Neuronal stem cell (in vitro differentiated cells): ENCODE results near the gene PCBP4.

ENCODE experiments used
- DNase-seq: peaks from one replicate; pipeline ENCODE4 v3.0.0-alpha.2; 2013; ENCODE audit warnings: low spot score
- H2AFZ ChIP-seq: one replicate; pipeline ENCODE4 v1.6.1; 2013; ENCODE audit warnings: mild to moderate bottlenecking, low read length, inconsistent platforms
- H2AK5ac ChIP-seq: 2 replicates; pipeline ENCODE4 v1.6.1; 2013; ENCODE audit warnings: low read depth, mild to moderate bottlenecking, inconsistent platforms, low read length, moderate library complexity, mixed read lengths
- H2BK120ac ChIP-seq: 2 replicates; pipeline ENCODE4 v1.6.1; 2013; ENCODE audit warnings: low read depth, mild to moderate bottlenecking, inconsistent platforms, low read length, moderate library complexity, mixed read lengths
- H2BK12ac ChIP-seq: one replicate; pipeline ENCODE4 v1.6.1; 2013; ENCODE audit warnings: low read length, inconsistent platforms
- H2BK15ac ChIP-seq: 2 replicates; pipeline ENCODE4 v1.6.1; 2013; ENCODE audit warnings: mild to moderate bottlenecking, low read length, inconsistent platforms, mixed read lengths
- H2BK5ac ChIP-seq: one replicate; pipeline ENCODE4 v1.6.1; 2013; ENCODE audit warnings: inconsistent platforms, mild to moderate bottlenecking, low read length, moderate library complexity
- H3K14ac ChIP-seq: one replicate; pipeline ENCODE4 v1.6.1; 2013; ENCODE audit warnings: low read length, inconsistent platforms
- H3K18ac ChIP-seq: 2 replicates; pipeline ENCODE4 v1.6.1; 2013; ENCODE audit warnings: low read length, inconsistent platforms
- H3K23ac ChIP-seq: 2 replicates; pipeline ENCODE4 v1.6.1; 2013; ENCODE audit warnings: low read depth, mild to moderate bottlenecking, mixed read lengths, low read length, inconsistent platforms; ENCODE audit not compliant: poor library complexity
- H3K27ac ChIP-seq: replicated peaks from 3 replicates; pipeline ENCODE4 v1.5.1; 2013; ENCODE audit warnings: low read length, inconsistent platforms
- H3K27me3 ChIP-seq, 3 experiments: 2 replicates each; pipeline ENCODE4 v1.6.1; 2013; ENCODE audit warnings: low read length in 3 of 3, mild to moderate bottlenecking in 2 of 3, inconsistent platforms in 1 of 3, low read depth in 1 of 3, mixed read lengths in 1 of 3, moderate library complexity in 1 of 3; ENCODE audit not compliant: control insufficient read depth in 3 of 3, insufficient read depth in 3 of 3
- H3K36me3 ChIP-seq, 2 donors: replicated peaks in 1 of 2; 2 replicates each; pipeline ENCODE4 v1.6.1; 2013; ENCODE audit warnings: low read length in 2 of 2; ENCODE audit not compliant: control insufficient read depth in 2 of 2, insufficient read depth in 2 of 2
- H3K4ac ChIP-seq: 2 replicates; pipeline ENCODE4 v1.6.1; 2013; ENCODE audit warnings: inconsistent platforms, mild to moderate bottlenecking, low read length, moderate library complexity
- H3K4me1 ChIP-seq, 2 donors: 1 replicate in 1 of 2; 2 replicates in 1 of 2; pipeline ENCODE4 v1.6.1; 2013; ENCODE audit warnings: low read length in 2 of 2, low read depth in 1 of 2; ENCODE audit not compliant: control insufficient read depth in 2 of 2, insufficient read depth in 1 of 2
- H3K4me2 ChIP-seq: one replicate; pipeline ENCODE4 v1.6.1; 2013; ENCODE audit warnings: mild to moderate bottlenecking, low read length, inconsistent platforms; ENCODE audit not compliant: insufficient read depth, poor library complexity, severe bottlenecking
- H3K4me3 ChIP-seq, 2 donors: 2 replicates each; pipeline ENCODE4 v1.5.1; 2013; ENCODE audit warnings: low read length in 2 of 2, mild to moderate bottlenecking in 2 of 2, inconsistent platforms in 1 of 2, moderate library complexity in 1 of 2
- H3K79me1 ChIP-seq: one replicate; pipeline ENCODE4 v1.6.1; 2013; ENCODE audit warnings: low read depth, mild to moderate bottlenecking, inconsistent platforms, low read length, moderate library complexity
- H3K9ac ChIP-seq: one replicate; pipeline ENCODE4 v1.6.1; 2013; ENCODE audit warnings: mild to moderate bottlenecking, low read depth, low read length, inconsistent platforms; ENCODE audit not compliant: poor library complexity
- H3K9me3 ChIP-seq, 2 donors: replicated peaks in 1 of 2; 2 replicates each; pipeline versions ENCODE3 to v1.6.1; 2013; ENCODE audit warnings: low read length in 2 of 2, mild to moderate bottlenecking in 2 of 2, inconsistent platforms in 1 of 2, low read depth in 1 of 2, mixed read lengths in 1 of 2, moderate library complexity in 1 of 2; ENCODE audit not compliant: control insufficient read depth in 2 of 2, insufficient read depth in 1 of 2
- H4K8ac ChIP-seq: one replicate; pipeline ENCODE4 v1.6.1; 2013; ENCODE audit warnings: low read depth, mild to moderate bottlenecking, inconsistent platforms, low read length, moderate library complexity
- H4K91ac ChIP-seq: one replicate; pipeline ENCODE4 v1.6.1; 2013; ENCODE audit warnings: low read length, low read depth, mild to moderate bottlenecking, inconsistent platforms; ENCODE audit not compliant: poor library complexity
- WGBS, 2 donors: extraction: QIAGEN DNeasy Blood & Tissue Kit; methylation state at CpG; one replicate each; pipeline ENCODE4 v1.1.7; 2013; ENCODE audit warnings: missing lambda C conversion rate in 2 of 2, mixed read lengths in 1 of 2; ENCODE audit not compliant: insufficient read length in 2 of 2, insufficient replicate concordance in 1 of 2; ENCODE audit errors: extremely low coverage in 2 of 2; 5-methylcytosine and 5-hydroxymethylcytosine counted together

PCBP4 gene

GRCh38 chr3:51974963-51975851, 8.0 kb upstream of the PCBP4 start, which contains the start of gene ABHD14A:
Gene ABHD14A, plus strand, starts transcription at chr3:51975064. Its CDS starts 72 bp downstream, at chr3:51975136.
- Histone ChIP-seq H2BK5ac (peak within 1 kb of the TSS; percentile 39), H3K18ac (peak within 1 kb of the TSS; percentile 94), H3K9me3 (no peaks in the 10 kb centered on the region), H3K4ac (peak within 1 kb of the TSS; percentile 1), H3K79me1 (no peaks in the 10 kb centered on the region), H3K9ac (peak within 1 kb of the TSS; percentile 71), H3K4me3 (peak within 1 kb of the TSS; percentile 69 to 76), H2BK15ac (peak within 1 kb of the TSS; percentile 84), H3K4me2 (peak within 1 kb of the TSS; percentile 93), H3K36me3 (no peaks in the 10 kb centered on the region), H4K8ac (peak within 1 kb of the TSS; percentile 8), H2BK120ac (no peak within 1 kb of the TSS), H4K91ac (peak within 1 kb of the TSS; percentile 77), H2AFZ (peak within 1 kb of the TSS; percentile 98), H3K27me3 (peaks cover 0 to 2% (median 0%) of the 10 kb centered on the region in 3 experiments), H2AK5ac (peak within 1 kb of the TSS; percentile 78), H2BK12ac (peak within 1 kb of the TSS; percentile 96), H3K27ac (no peak within 1 kb of the TSS), H3K4me1 (peaks cover 18 to 21% of the 10 kb centered on the region in 2 donors), H3K23ac (peak within 1 kb of the TSS; percentile 76), H3K14ac (peak within 1 kb of the TSS; percentile 11)
- WGBS, 2 donors, result no CpG with 5 or more reads among the region's 63 CpGs
- peak; percentile 68 for DNase-seq

DNA sequence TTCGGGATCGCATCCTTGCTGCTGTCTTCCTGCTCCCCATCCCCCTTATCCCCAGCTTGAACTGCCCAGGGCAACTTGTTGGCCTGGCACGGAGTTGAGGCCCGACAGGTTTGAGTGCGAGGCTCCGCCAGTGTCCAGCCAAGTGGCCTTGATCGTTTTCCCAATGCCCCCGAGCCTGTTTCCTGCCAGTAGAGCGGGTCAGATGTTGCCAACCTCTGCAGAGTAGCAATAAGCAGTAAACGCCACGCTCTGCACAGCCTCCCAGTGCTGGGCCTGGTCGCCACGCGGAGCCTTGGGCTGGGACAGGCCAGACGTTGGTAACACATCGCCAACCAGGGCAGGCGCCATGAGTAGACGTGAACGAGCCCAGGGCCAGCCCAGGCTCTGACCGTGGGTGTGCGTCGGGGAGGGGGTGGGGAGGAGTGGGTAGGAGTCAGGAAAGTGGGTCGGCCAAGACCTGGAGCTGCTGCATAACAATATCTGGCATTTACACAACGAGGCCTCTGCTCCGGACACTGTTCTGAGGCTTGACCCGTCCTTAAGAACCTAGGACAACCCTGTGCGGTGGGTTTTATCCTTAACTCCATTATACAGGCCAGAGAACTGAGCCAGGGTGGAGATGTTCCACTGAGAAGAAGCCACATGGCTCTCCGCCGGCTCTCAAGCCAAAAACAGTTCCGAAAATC, 7.2 kb upstream of the PCBP4 start:
- Histone ChIP-seq H2AK5ac (peak overlapping the region; percentile 42), H3K23ac (peak overlapping the region; percentile 13), H4K91ac (peak overlapping the region; percentile 77), H3K14ac (no peak overlapping the region), H3K4me3 (peak overlapping the region; percentile 69 to 76), H3K36me3 (no peaks in the 10 kb centered on the region), H3K4me2 (peak overlapping the region; percentile 93), H3K27ac (no peak overlapping the region), H3K79me1 (no peaks in the 10 kb centered on the region), H3K18ac (peak overlapping the region; percentile 94), H2BK15ac (peak overlapping the region; percentile 84), H3K9me3 (no peaks in the 10 kb centered on the region), H2BK5ac (peak overlapping the region; percentile 8), H3K9ac (peak overlapping the region; percentile 71), H3K4me1 (peaks cover 18 to 23% of the 10 kb centered on the region in 2 donors), H2BK120ac (no peak overlapping the region), H3K4ac (peak overlapping the region; percentile 1), H4K8ac (peak overlapping the region; percentile 8), H2BK12ac (peak overlapping the region; percentile 96), H3K27me3 (peaks cover 0 to 2% (median 0%) of the 10 kb centered on the region in 3 experiments), H2AFZ (peak overlapping the region; percentile 98)
- DNase-seq, result no peak
- WGBS, 2 donors, result no CpG with 5 or more reads among the region's 30 CpGs

GRCh38 chr3:51971350-51971749, 4.1 kb upstream of the PCBP4 start:
- Histone ChIP-seq H2AK5ac (peak overlapping the region; percentile 4), H2AFZ (no peak overlapping the region), H3K14ac (no peak overlapping the region), H3K4me2 (no peak overlapping the region), H2BK5ac (no peak overlapping the region), H3K4ac (no peak overlapping the region), H3K4me3 (no peak overlapping the region), H3K18ac (peak overlapping the region; percentile 52), H3K79me1 (peaks cover 2% of the 10 kb centered on the region), H4K8ac (no peak overlapping the region), H3K9ac (peak overlapping the region; percentile 25), H3K23ac (no peak overlapping the region), H2BK12ac (no peak overlapping the region), H3K4me1 (peaks cover 40 to 41% of the 10 kb centered on the region in 2 donors), H3K36me3 (no peaks in the 10 kb centered on the region), H3K27ac (no peak overlapping the region), H2BK120ac (no peak overlapping the region), H4K91ac (peak overlapping the region; percentile 58), H3K9me3 (no peaks in the 10 kb centered on the region), H3K27me3 (peaks cover 0 to 2% (median 0%) of the 10 kb centered on the region in 3 experiments), H2BK15ac (peak overlapping the region; percentile 87)
- no CpG with 5 or more reads among the region's 11 CpGs for WGBS, 2 donors
- no peak for DNase-seq
